ENCODE measurements around the gene LNPEP.
"Not testable (repeated sequence)": the region's sequence is repeated elsewhere in the genome, so short reads cannot be mapped to it uniquely, and the experiment has no call there.

LNPEP gene

DNA sequence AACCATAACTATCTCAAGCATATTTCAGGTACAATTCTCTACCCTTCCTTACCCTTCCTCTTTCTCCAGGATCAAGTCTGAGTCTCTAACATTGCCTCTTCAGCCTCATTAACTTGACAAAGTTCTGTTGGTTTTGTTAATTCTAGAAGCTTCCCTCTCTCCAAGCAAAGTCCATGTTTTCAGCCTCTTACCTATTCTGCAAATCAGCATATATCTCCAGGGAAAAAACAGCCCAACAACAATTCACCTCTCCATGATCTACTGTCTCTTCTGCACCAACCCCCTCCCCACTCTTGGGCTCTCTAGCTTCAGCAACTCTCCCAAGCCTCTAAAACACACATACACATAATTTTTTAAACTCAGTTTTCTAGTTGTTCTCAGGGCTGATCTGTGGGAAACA, 134.4 kb downstream of the LNPEP start:
- DNase-seq, result no peak

DNA sequence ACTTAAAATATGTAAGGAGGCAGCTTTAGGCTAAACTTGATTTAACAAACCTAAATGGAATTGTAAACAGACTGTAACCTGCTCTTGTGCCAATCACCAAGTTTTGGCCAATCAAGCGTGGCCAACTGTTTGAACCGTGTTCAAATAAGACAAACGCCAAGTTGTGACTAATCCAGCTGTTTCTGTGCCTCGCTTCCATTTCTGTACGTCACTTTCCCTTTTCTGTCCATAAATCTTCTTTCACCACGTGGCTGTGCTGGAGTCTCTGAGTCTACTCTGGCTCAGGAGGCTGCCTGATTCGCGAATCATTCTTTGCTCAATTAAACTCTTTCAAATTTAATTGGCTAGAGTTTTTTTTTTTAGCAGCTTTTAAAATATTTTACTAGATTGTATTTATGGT, 135.2 kb downstream of the LNPEP start:
- DNase-seq, result peak; percentile 76

DNA sequence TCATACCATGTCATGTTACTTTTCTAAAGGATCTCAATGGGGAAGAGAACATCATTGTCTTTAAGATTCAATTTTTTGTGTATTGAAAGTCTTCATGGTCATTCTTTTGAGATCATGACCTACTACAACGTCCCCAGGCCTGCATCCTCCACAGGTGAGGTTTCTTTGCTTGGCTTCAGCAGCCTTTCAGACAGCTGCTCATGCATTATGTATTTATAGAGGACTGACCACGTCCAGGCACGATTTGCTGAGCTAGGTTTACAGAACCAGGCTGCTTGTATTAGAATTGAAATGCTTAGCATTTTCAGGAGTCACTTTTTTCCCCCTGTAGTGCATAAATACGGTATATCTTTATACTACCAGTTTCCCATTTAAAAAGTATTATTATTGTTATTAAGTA, 136.1 kb downstream of the LNPEP start:
- no peak for DNase-seq

DNA sequence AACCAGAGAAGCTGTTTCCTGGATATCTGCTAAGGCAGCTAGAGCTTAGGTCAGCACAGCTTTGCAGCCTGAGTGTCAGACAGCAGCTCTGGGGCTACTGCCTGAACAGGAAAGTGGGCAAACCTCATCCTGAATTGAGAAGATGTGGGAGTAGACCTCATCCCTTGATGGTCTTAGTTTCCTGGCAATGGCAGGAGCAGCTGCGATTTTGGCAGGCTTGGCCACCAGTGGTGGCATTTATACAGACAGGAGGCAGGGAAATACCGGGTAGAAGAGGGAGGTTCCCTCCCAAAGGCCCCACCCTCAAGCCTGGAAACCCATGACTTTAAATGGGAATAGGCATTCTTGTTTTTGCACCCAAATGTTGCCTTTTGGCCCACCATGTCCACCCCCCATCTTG, 136.8 kb downstream of the LNPEP start:
- no peak for DNase-seq

DNA sequence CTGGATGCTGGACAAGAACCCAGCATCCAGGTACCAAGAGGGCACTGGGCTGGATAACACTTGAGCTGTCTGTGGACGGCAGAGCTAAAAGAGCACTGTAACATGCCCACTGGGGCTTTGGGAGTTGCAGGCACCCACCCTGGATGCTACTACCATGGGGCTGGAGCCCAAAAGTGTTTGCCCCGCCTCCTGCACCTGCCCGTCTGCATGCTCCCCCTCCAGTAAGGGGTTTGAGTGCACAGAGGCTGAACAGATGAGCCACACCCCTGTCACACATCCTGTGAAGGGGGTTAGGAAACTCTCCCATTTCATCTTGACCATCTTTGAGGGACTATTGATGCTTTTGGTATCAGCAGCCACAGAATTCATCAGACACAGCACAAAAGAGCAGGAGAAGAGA, 137.5 kb downstream of the LNPEP start:
- DNase-seq, result no peak

DNA sequence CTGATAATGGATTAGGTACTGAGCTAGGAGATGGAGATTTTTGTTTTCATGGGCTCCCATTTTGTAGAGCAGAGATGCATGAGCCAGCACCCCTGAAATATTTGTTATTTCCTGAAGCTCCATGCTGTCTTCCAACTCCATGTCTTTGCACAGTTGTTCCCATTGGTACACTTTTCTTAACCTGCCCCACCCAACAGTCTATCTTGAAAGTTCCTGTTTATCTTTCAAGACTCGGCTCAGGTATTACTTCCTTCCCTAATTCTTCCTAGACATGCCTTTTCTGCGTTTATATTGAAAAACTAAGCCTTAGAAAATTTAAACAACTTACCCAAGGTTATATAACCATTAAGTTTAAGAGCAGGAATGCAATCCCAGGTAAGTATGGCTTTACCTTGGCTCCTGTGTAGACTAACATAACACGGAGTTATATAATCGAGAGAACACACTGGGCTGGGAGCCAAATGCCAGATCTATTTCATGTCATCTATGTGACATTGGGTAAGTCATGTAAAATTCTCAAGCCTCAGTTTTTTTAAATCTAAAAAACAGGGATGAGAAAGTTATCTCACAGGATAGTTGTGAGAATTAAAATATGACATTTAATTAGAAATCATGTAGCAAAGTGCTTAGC, 139.1 kb downstream of the LNPEP start:
- DNase-seq, result no peak

DNA sequence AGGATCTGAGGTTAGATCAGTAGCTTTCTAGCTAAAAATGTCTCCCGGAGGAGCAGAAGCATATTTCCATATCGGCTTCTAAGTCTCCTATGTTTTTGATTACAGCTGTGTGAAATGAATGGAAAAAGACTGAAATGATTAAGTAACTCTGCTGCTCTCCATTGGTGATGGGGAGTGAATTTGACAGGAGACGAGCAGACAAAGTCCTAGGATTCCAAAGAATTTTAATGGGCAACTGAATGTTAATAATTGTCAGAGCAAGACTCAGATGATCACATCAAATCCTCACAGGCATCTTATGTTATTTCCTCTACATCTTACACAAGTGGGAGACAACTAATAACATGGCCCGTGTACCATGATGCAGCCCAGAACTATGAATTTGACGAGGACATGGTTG, 139.8 kb downstream of the LNPEP start:
- peak; percentile 11 for DNase-seq

DNA sequence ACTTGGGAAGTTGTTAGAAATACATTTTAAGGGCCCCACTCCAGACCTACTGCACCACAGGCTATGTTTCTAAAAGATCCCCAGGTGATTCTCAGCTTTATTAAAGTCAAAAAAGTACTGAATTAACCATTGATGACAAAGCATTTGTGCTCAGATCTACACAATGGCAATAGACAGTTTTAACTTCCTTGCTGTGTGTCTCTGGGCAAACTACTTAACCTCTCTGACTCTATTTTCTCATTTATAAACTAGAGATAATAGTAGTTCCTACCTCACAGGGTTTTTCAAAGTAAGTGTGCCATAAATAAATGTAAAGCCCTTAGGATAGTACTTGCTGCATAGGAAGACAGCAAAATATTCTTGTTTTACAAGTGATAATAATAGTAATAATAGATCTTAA, 140.2 kb downstream of the LNPEP start:
- no peak for DNase-seq

DNA sequence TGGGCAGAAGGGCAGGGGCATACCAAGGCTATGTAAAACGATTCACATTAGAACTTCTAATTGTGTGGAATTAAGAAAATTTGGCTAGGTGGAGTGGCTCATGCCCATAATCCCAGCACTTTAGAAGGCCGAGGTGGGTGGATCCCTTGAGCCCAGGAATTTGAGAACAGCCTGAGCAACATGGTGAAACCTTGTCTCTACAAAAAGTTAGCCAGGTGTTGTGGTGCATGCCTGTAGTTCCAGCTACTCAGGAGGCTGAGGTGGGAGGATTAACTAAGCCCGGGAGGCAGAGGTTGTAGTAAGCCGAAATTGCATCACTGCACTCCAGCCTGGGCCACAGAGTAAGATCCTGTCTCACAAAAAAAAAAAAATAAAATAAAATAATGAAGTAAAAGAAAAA, 141.4 kb downstream of the LNPEP start:
- no peak for DNase-seq

DNA sequence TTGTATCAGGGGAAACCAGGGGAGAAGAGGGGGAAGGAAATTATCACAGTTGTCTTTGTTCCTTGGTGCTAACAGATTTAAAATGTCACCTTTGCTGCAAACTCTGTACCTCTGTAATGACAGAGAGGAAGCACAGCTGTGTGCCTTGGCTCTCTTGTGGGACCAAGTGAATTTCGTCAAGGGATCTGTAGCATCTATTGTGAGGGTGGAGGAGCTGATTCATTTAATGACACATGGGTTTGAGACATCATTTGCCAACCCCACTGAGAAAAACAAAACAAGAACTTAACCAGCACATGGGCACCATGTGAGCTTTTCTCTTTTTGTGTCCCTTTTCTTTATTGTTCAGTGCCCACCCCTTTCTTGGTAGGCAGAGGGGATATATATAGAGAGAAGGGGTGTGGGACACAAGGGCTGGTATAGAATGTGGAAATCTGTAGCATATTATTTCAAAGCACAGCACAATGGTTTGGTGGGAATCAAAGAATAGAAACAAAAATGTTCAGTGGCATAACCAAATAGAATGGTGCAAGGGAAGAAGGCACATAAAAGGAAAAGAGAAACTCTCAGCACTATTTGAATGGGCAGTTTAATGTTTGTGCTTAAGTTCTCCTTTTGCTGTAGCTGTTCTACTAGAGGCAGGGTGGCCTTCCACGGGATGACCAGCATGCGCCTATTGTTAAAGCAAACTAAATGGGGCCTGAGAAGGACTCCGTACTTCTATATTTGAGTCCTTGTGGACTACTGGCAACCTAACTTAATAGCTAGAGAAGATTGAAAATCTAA, 143.3 kb downstream of the LNPEP start:
- no peak for DNase-seq

DNA sequence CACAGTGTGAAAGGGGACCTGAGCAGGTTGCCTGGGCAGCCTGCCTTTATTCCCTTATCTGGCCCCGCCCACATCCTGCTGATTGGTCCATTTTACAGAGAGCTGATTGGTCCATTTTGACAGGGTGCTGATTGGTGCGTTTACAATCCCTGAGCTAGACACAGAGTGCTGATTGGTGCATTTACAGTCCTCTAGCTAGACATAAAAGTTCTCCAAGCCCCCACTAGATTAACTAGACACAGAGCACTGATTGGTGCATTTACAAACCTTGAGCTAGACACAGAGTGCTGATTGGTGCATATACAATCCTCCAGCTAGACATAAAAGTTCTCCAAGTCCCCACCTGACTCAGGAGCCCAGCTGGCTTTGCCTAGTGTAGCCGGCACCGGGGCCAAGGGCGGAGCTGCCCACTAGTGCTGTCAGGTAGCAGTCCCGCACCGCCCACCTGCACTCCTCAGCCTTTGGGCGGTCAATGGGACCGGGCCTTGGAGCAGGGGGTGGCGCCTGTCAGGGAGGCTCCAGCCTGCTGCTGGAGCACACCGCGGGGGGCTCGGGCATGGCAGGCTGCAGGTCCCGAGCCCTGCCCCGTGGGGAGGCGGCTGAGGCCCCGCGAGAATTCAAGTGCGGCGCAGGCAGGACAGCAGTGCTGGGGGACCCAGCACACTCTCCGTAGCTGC, 149.0 kb downstream of the LNPEP start:
- DNase-seq, result not testable (repeated sequence)

DNA sequence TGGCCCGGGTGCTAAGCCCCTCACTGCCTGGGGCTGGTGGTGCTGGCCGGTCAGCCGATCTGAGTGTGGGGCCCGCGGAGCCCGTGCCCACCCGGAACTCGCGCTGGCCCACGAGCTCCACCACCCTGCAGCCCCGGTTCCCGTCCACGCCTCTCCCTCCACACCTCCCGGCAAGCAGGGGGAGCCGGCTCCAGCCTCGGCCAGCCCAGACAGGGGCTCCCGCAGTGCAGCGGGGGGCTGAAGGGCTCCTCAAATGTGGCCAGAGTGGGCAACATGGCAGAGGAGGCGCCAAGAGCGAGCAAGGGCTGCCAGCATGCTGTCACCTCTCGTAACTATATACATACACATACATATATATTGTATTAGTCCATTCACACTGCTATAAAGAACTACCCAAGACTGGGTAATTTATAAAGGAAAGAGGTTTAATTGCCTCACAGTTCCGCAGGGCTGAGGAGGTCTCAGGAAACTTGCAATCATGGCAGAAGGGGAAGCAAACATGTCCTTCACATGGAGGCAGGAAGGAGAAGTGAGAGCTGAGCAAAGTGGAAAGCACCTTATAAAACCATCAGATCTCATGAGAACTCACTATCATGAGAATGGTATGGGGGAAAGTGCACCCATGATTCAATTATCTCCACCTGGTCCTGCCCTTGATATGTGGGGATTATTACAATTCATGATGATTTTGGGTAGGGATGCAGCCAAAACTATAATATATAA, 149.7 kb downstream of the LNPEP start:
- DNase-seq, result no peak
